Activated naive CD4-positive, alpha-beta T cell treated with anti-CD3 and anti-CD28 coated beads, Interleukin-2, amount 10 ng/mL, durations not matched to agents 7 days and 5 days (primary cell): ENCODE data around the gene CLK2.
"Not testable (repeated sequence)": the region's sequence is repeated elsewhere in the genome, so short reads cannot be mapped to it uniquely, and the experiment has no call there.

Experiments
- CTCF ChIA-PET: fragments of 350-600 bp; sonication (Branson Sonifier 250); formaldehyde crosslinking; loops from one replicate; lab custom pipeline; 2021; ENCODE audit warnings: antibody characterized with exemption; lab: Charles Lee
- DNase-seq: peaks from one replicate; pipeline ENCODE4 v3.0.0-alpha.2; 2020
- H3K27ac Mint-ChIP-seq: one replicate; pipeline ENCODE4 v1.8.0; 2021; ENCODE audit warnings: mild to moderate bottlenecking, moderate library complexity, mixed read lengths
- H3K27me3 Mint-ChIP-seq: one replicate; pipeline ENCODE4 v1.8.0; 2021; ENCODE audit warnings: mild to moderate bottlenecking, mixed read lengths
- H3K36me3 Mint-ChIP-seq: one replicate; pipeline ENCODE4 v1.8.0; 2021; ENCODE audit warnings: mixed read lengths
- H3K4me1 Mint-ChIP-seq: one replicate; pipeline ENCODE4 v1.8.0; 2021; ENCODE audit warnings: mixed read lengths
- H3K4me3 Mint-ChIP-seq: one replicate; pipeline ENCODE4 v1.8.0; 2021; ENCODE audit warnings: mild to moderate bottlenecking, moderate library complexity, mixed read lengths
- H3K9me3 Mint-ChIP-seq: one replicate; pipeline ENCODE4 v1.8.0; 2021; ENCODE audit warnings: mixed read lengths

CLK2 gene

DNA sequence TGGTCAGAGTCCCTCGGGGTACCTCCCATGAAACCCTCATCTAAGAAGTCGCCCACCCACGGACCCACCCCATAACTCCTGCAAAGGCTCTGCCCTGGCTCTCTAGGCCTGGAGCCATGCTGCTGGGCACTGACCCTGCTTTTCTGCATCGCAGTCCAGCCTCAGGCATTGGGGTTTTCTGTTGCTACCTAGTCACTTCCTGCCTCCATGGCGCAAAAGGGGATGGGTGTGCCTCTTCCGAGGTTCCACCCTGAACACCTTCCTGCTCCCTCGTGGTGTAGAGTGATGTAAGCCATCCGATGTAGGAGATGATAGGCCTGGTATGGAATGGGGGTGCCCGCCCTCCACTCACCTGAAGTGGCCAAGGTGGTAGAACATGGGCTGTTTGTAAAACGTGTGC is 58.6 kb downstream of the CLK2 start:
- H3K9me3 Mint-ChIP-seq, CTCF ChIA-PET, H3K27me3 Mint-ChIP-seq, H3K4me3 Mint-ChIP-seq, DNase-seq: not testable (repeated sequence)
- Mint-ChIP-seq H3K36me3 (peaks cover 22% of the 10 kb centered on the region), H3K27ac (peak overlapping the region; percentile 81), H3K4me1 (peaks cover 34% of the 10 kb centered on the region)
